Progenitor cell of endocrine pancreas (in vitro differentiated cells): ENCODE results near the gene ORC2. TPM values are rescaled to one million over a fixed set of nuclear protein-coding genes. Genes with fewer than 3 reads are reported as not detected.

Experiments used
- DNase-seq: peaks from one replicate; pipeline ENCODE4 v3.0.0; 2021; ENCODE audit warnings: low spot score; ENCODE audit not compliant: unreplicated experiment
- H3K27ac Mint-ChIP-seq: 2 replicates; pipeline ENCODE4 v1.8.0; 2021; ENCODE audit warnings: mild to moderate bottlenecking, moderate library complexity, mixed read lengths
- H3K27me3 Mint-ChIP-seq: 2 replicates; pipeline ENCODE4 v1.8.0; 2021; ENCODE audit warnings: mixed read lengths
- H3K36me3 Mint-ChIP-seq: 2 replicates; pipeline ENCODE4 v1.8.0; 2022; ENCODE audit warnings: mixed read lengths; ENCODE audit not compliant: insufficient read depth
- H3K4me1 Mint-ChIP-seq: 2 replicates; pipeline ENCODE4 v1.8.0; 2021; ENCODE audit warnings: low read depth, mixed read lengths
- H3K4me3 Mint-ChIP-seq: 2 replicates; pipeline ENCODE4 v1.8.0; 2021; ENCODE audit warnings: low read depth, mild to moderate bottlenecking, moderate library complexity, mixed read lengths
- H3K9me3 Mint-ChIP-seq: 2 replicates; pipeline ENCODE4 v1.8.0; 2021; ENCODE audit warnings: low read depth, mixed read lengths
- CTCF ChIP-seq: fragments of 200-600 bp; sonication (generic); IDR thresholded peaks from one replicate; pipeline ENCODE4 v1.5.0; 2021; ENCODE audit warnings: antibody characterized with exemption, mild to moderate bottlenecking; ENCODE audit not compliant: unreplicated experiment
- total RNA-seq: library from RNA; stranded (reverse); gene quantifications from 2 replicates; pipeline ENCODE4 v1.2.1, GENCODE V29; 2021

The ORC2 gene
- total RNA-seq, 1 donor from 2014 or later = 39.5 TPM

GRCh38 chr2:200878289-200878880, 85.1 kb downstream of the ORC2 start:
- H3K27ac Mint-ChIP-seq = no peak overlapping the region
- TF ChIP-seq CTCF = no peak
- H3K27me3 Mint-ChIP-seq = no peaks in the 10 kb centered on the region

GRCh38 chr2:200877443-200877842, 86.0 kb downstream of the ORC2 start:
- no peak for DNase-seq
- peaks cover 12% of the 10 kb centered on the region for H3K36me3 Mint-ChIP-seq
- no peaks in the 10 kb centered on the region for H3K4me1 Mint-ChIP-seq

More at GRCh38 chr2:200878289-200878880, 85.1 kb downstream of the ORC2 start:
- Mint-ChIP-seq H3K4me3 (no peak overlapping the region), H3K36me3 (peaks cover 14% of the 10 kb centered on the region), H3K4me1 (no peaks in the 10 kb centered on the region), H3K9me3 (no peaks in the 10 kb centered on the region)
- DNase-seq = no peak

GRCh38 chr2:200873560-200873959, 89.9 kb downstream of the ORC2 start:
- no peak overlapping the region for H3K4me3 Mint-ChIP-seq
- H3K27ac Mint-ChIP-seq = no peak overlapping the region
- H3K27me3 Mint-ChIP-seq = no peaks in the 10 kb centered on the region
- no peaks in the 10 kb centered on the region for H3K4me1 Mint-ChIP-seq
- H3K36me3 Mint-ChIP-seq = peaks cover 12% of the 10 kb centered on the region
- no peak for TF ChIP-seq CTCF
- no peaks in the 10 kb centered on the region for H3K9me3 Mint-ChIP-seq
- DNase-seq = no peak

More at GRCh38 chr2:200877443-200877842, 86.0 kb downstream of the ORC2 start:
- no peak for TF ChIP-seq CTCF
- Mint-ChIP-seq H3K27me3 (no peaks in the 10 kb centered on the region), H3K27ac (no peak overlapping the region), H3K9me3 (no peaks in the 10 kb centered on the region), H3K4me3 (no peak overlapping the region)

- no peaks in the 10 kb centered on the region for H3K27me3 Mint-ChIP-seq
- H3K4me3 Mint-ChIP-seq = no peak overlapping the region
- DNase-seq = no peak
- H3K27ac Mint-ChIP-seq = no peak overlapping the region
- TF ChIP-seq CTCF = no peak
- H3K9me3 Mint-ChIP-seq = no peaks in the 10 kb centered on the region
- peaks cover 10% of the 10 kb centered on the region for H3K36me3 Mint-ChIP-seq
- no peaks in the 10 kb centered on the region for H3K4me1 Mint-ChIP-seq
These were observed 92.3 kb downstream of the ORC2 start for GRCh38 chr2:200871151-200871550.

GRCh38 chr2:200869014-200869413, 94.4 kb downstream of the ORC2 start:
- Mint-ChIP-seq H3K4me1 (peaks cover 2% of the 10 kb centered on the region), H3K4me3 (no peak overlapping the region), H3K27me3 (no peaks in the 10 kb centered on the region), H3K36me3 (peaks cover 5% of the 10 kb centered on the region), H3K9me3 (no peaks in the 10 kb centered on the region), H3K27ac (no peak overlapping the region)
- TF ChIP-seq CTCF = no peak
- no peak for DNase-seq
